Endothelial cell (in vitro differentiated cells): ENCODE measurements around the gene KCNQ4. TPM values are rescaled to one million over a fixed set of nuclear protein-coding genes. Genes with fewer than 3 reads are reported as not detected.

Experiments used
- DNase-seq: peaks from one replicate; pipeline ENCODE4 v3.0.0; 2021; ENCODE audit warnings: low spot score
- H3K27ac Mint-ChIP-seq: one replicate; pipeline ENCODE4 v1.8.0; 2021; ENCODE audit warnings: mixed read lengths, inconsistent platforms; ENCODE audit not compliant: unreplicated experiment
- H3K27me3 Mint-ChIP-seq: one replicate; pipeline ENCODE4 v1.8.0; 2021; ENCODE audit warnings: mild to moderate bottlenecking, moderate library complexity, mixed read lengths, inconsistent platforms; ENCODE audit not compliant: unreplicated experiment
- H3K36me3 Mint-ChIP-seq: one replicate; pipeline ENCODE4 v1.8.0; 2021; ENCODE audit warnings: mild to moderate bottlenecking, low read depth, mixed read lengths, inconsistent platforms; ENCODE audit not compliant: unreplicated experiment
- H3K4me1 Mint-ChIP-seq: one replicate; pipeline ENCODE4 v1.8.0; 2021; ENCODE audit warnings: mild to moderate bottlenecking, mixed read lengths, inconsistent platforms; ENCODE audit not compliant: unreplicated experiment
- H3K4me3 Mint-ChIP-seq: one replicate; pipeline ENCODE4 v1.8.0; 2021; ENCODE audit warnings: mild to moderate bottlenecking, mixed read lengths, inconsistent platforms; ENCODE audit not compliant: unreplicated experiment
- H3K9me3 Mint-ChIP-seq: one replicate; pipeline ENCODE4 v1.8.0; 2021; ENCODE audit warnings: mixed read lengths, inconsistent platforms; ENCODE audit not compliant: unreplicated experiment
- total RNA-seq: library from RNA; stranded (reverse); fragmentation: NEBNext Ultra II Directional; extraction: Animal tissue kit (Norgen Biotek cat#: 25700); gene quantifications from one replicate; pipeline ENCODE4 v1.2.1, GENCODE V29; 2021; ENCODE audit not compliant: unreplicated experiment
- TF ChIP-seq, protein P1 (sequence below): fragments of 200-600 bp; sonication (generic); IDR thresholded peaks from one replicate; pipeline ENCODE4 v1.5.0; 2021; ENCODE audit warnings: antibody characterized with exemption; ENCODE audit not compliant: unreplicated experiment

Gene KCNQ4
- total RNA-seq, 1 donor from 2014 or later: 1.5 TPM

DNA sequence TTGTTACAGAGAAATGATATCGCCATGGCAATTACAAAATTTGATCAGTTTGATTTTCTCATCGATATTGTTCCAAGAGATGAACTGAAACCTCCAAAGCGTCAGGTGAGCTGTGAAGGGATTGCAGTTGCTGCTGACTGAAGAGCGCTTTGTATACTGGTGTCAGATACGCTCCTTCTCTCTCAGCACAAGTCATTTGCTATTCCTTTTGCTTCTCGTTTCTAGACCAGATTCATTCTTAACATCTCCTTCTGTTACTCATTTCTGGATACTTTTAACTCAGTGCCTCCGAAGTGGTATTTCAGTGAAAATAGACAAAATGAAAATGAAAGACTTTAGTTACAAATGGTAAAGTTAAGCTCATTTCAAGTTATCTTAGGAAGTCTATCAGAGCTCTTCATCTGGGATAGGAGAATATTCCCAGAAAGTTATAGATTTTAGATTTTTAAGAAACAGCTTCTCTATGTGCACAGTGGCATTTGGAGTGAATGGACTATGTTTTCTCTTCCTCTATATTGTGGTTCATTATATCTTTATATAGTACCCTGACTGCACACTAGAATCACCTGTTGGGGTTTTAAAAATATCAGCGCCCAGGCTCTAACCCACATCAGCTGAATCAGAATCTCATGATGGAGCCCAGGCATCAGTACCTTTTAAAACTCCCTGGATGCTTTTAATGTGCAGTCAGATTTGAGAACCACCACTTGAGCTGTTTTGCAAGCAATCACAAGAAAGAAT is 30.3 kb upstream of the KCNQ4 start:
- Mint-ChIP-seq H3K27me3 (no peaks in the 10 kb centered on the region), H3K27ac (no peak overlapping the region), H3K4me1 (no peaks in the 10 kb centered on the region), H3K4me3 (no peak overlapping the region), H3K9me3 (no peaks in the 10 kb centered on the region), H3K36me3 (peaks cover 17% of the 10 kb centered on the region)
- no peak for DNase-seq
- TF ChIP-seq, protein P1, sequence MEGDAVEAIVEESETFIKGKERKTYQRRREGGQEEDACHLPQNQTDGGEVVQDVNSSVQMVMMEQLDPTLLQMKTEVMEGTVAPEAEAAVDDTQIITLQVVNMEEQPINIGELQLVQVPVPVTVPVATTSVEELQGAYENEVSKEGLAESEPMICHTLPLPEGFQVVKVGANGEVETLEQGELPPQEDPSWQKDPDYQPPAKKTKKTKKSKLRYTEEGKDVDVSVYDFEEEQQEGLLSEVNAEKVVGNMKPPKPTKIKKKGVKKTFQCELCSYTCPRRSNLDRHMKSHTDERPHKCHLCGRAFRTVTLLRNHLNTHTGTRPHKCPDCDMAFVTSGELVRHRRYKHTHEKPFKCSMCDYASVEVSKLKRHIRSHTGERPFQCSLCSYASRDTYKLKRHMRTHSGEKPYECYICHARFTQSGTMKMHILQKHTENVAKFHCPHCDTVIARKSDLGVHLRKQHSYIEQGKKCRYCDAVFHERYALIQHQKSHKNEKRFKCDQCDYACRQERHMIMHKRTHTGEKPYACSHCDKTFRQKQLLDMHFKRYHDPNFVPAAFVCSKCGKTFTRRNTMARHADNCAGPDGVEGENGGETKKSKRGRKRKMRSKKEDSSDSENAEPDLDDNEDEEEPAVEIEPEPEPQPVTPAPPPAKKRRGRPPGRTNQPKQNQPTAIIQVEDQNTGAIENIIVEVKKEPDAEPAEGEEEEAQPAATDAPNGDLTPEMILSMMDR: no peak

DNA sequence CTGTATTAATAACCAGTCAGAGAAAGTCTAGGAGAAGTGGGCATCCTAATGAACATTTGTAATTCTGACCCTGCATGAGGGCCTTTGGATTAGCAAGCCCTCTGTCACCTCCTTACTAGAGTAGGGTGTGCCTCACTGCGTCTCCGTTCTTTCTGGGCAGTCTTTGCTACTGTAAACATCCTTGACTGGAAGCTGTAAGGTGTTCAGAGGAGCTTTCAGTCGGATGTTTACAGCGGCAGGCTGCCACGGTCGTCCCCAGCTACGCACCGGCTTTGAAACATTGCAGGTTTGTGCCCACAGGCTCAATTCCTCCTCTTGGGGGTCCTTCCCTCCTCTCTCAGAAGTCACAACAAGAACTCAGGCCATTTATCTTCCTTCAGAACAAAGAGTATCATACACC is 29.4 kb upstream of the KCNQ4 start:
- Mint-ChIP-seq H3K4me3 (no peak overlapping the region), H3K4me1 (no peaks in the 10 kb centered on the region), H3K9me3 (no peaks in the 10 kb centered on the region), H3K27ac (no peak overlapping the region), H3K27me3 (no peaks in the 10 kb centered on the region), H3K36me3 (peaks cover 22% of the 10 kb centered on the region)
- TF ChIP-seq, protein P1: no peak
- no peak for DNase-seq

- H3K36me3 Mint-ChIP-seq: peaks cover 26% of the 10 kb centered on the region
- no peaks in the 10 kb centered on the region for H3K27me3 Mint-ChIP-seq
- no peak for DNase-seq
- TF ChIP-seq, protein P1: no peak
- H3K9me3 Mint-ChIP-seq: no peaks in the 10 kb centered on the region
- no peak overlapping the region for H3K27ac Mint-ChIP-seq
- H3K4me3 Mint-ChIP-seq: no peak overlapping the region
- no peaks in the 10 kb centered on the region for H3K4me1 Mint-ChIP-seq
Observed at GRCh38 chr1:40755067-40755466, 28.5 kb upstream of the KCNQ4 start.

- H3K27me3 Mint-ChIP-seq: no peaks in the 10 kb centered on the region
- H3K4me1 Mint-ChIP-seq: no peaks in the 10 kb centered on the region
- peaks cover 26% of the 10 kb centered on the region for H3K36me3 Mint-ChIP-seq
- H3K9me3 Mint-ChIP-seq: no peaks in the 10 kb centered on the region
- H3K4me3 Mint-ChIP-seq: no peak overlapping the region
- H3K27ac Mint-ChIP-seq: no peak overlapping the region
- TF ChIP-seq, protein P1: no peak
- no peak for DNase-seq
Observed at GRCh38 chr1:40756523-40756922, 27.1 kb upstream of the KCNQ4 start.

DNA sequence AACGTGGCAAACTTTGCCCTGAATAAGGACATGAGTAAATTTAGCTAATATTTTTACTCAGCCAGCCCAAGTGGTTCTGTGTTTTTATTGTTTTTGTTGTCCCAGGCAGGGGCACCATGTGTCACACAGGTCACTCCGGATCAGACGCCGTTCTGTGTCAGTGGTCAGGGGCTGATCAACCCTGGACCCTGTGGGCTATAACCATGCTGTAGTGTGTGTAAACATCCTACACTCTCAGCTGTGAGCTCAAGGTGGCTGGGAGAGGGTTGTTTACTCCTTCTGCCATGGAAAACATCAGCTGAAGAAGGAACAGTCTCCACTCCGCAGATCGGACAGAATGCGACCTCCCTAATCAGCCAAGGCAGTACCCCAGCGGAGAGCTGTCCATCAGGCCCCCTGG is 26.5 kb upstream of the KCNQ4 start:
- no peaks in the 10 kb centered on the region for H3K27me3 Mint-ChIP-seq

More for the DNA sequence above, 26.5 kb upstream of the KCNQ4 start:
- TF ChIP-seq, protein P1: no peak
- no peaks in the 10 kb centered on the region for H3K4me1 Mint-ChIP-seq
- no peak overlapping the region for H3K4me3 Mint-ChIP-seq
- no peaks in the 10 kb centered on the region for H3K9me3 Mint-ChIP-seq
- no peak for DNase-seq
- H3K27ac Mint-ChIP-seq: no peak overlapping the region
- peaks cover 26% of the 10 kb centered on the region for H3K36me3 Mint-ChIP-seq
